Hair follicular keratinocyte (primary cell): ENCODE data around the gene NPLOC4. TPM values are rescaled to one million over a fixed set of nuclear protein-coding genes. Genes with fewer than 3 reads are reported as not detected.

Source experiments
- total RNA-seq: library from RNA; depleted of rRNA; stranded (reverse); fragments of >200 nt; gene quantifications from 2 replicates; pipeline ENCODE4 v1.2.3, GENCODE V29; 2015

The NPLOC4 gene
- 44.7 and 53.7 TPM in 2 replicates for total RNA-seq

DNA sequence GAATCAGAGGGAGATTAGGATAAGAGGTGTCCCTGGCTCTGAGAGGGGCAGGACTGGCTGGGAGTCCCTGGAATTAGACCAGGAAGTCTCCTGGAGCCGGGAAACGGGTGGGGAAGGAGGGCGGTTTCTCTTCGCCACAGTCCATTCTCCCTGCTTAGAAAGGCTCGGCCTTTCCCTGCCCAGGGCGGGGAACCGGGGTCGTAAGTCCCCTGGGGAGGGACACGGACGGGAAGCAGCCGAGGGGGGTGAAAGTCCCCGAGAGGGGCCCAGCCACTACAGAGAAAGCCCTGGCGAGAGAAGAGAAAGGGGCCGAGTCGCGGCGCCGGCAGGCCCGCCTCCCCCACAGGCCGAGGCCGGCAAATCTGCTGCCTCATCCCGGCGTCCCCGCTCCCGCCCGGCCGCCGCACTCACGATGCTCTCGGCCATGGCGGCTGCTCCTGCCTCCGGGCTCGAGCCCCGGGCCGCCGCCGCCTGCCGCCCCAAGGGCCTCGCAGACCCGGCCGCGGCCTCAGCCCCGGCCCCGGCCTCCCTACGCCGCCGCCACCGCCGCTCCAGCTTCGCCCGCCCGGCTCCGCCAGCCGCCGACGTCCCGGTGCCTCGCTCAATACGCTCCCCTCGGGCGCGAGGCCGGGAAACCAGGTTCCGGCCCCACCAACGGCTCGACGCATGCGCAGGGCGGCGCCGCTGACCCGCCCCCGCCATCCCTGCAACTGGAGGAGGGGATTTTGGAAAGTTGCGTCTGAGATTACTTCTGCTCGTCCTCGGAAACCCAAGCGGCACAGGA, at the start of gene NPLOC4, which contains the start of gene TSPAN10:
Gene NPLOC4 (minus strand): TSS at position 608 of the 784 bp plus-strand sequence. CDS start 182 bp downstream, at position 426.
Gene TSPAN10 (plus strand): TSS at position 692 of the 784 bp plus-strand sequence. CDS start 5,217 bp downstream, outside the sequence.

GRCh38 chr17:81683584-81684441, 46.9 kb upstream of the NPLOC4 start, which contains the start of the genes ARL16 and HGS:
Gene ARL16, minus strand, starts transcription at chr17:81683797. Its CDS starts 44 bp downstream, at chr17:81683753.
Gene HGS, plus strand, starts transcription at chr17:81684011. Its CDS starts 56 bp downstream, at chr17:81684067.

GRCh38 chr17:81666342-81667191, 29.7 kb upstream of the NPLOC4 start, which contains the start of the genes CCDC137 and OXLD1:
Gene CCDC137, plus strand, starts transcription at chr17:81666737. Its CDS starts 30 bp downstream, at chr17:81666767.
Gene OXLD1, minus strand, starts transcription at chr17:81666605. Its CDS starts 28 bp downstream, at chr17:81666577.

GRCh38 chr17:81656118-81656743, 19.3 kb upstream of the NPLOC4 start, which contains the start of gene PDE6G:
Gene PDE6G, minus strand, starts transcription at chr17:81656542. Its CDS starts 3,237 bp downstream, at chr17:81653305.

DNA sequence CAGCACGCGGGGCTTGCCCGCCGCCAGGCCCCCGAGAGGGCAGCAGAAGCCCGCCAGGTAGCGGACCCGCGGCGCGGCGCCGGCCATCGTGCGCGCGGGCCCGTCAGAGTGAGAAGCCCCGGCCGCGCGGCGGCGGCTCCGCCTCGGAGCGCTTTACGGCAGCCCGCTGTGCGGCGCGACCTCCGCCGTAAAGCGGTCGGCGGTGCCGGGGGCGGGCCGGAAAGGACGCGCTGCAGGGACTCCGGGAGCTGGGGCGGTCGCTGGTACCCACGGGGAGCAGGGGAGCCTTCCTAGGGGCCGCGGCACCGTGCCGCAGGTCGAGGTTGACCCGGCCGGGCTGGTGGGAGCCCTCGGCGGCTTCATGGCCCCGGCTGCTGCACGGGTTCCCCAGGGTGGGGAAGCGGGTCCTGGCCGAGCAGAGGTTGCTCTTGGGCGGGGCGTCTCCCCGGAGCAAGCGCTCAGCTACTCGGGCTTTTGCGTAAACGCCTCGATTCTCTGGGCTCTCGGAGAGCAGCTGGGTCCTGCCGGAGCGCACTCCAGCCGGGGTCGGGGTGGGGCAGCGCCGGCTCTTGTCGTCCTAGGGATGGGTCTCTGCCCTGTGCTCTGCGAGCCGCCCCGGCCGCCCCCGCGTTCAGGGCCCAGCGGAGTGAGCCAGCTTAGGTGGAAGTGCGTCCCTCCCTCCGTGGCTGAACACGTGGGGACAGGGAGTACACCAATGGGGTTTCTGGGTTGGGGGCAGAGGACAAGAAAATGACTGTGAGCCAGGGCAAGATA, 84.5 kb downstream of the NPLOC4 start, which contains the start of gene FAAP100:
Gene FAAP100 (minus strand): TSS at position 110 of the 774 bp plus-strand sequence. CDS start 23 bp downstream, at position 87.

DNA sequence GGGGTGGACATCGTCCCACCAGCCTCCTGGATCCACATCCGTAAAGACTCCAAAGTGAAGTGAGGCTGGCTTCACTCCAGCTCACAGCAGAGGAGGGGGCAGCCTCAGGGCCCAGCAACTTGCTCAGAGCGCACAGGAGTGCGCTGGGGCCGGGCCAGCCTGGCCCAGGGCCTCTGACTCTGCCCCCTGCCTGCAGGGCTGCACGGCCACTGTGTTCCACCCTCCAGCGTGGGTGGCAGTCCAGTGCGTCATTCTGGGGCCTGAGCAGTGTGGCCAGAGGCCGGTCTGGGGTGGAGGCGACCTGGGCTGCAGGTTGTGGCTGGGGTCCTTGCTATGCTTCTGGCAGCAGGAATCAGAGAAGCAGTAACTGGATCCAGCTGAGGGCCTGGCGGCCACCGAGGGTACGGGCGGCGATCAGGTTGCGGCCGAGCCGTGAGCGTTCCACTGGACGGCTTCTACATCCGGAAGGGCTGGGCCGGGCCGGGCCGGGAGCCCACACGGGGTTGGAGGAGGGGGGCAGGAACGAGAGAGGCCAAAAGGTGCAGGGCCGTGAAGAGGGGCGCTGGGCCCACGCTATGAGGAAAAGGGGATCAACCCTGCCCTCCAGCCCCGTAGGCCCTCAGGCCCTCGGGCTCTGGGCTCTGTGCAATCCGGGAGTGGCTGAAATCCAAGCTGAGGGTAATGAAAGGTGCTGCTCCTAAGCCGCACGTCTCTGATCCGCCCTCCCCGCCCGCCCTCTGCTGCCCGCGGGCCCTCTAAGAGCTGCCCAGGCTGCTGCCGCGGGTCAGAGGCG, 109.1 kb downstream of the NPLOC4 start, which contains the start of gene FSCN2:
Gene FSCN2 (plus strand): TSS at position 787 of the 793 bp plus-strand sequence. CDS start 155 bp downstream, outside the sequence.

DNA sequence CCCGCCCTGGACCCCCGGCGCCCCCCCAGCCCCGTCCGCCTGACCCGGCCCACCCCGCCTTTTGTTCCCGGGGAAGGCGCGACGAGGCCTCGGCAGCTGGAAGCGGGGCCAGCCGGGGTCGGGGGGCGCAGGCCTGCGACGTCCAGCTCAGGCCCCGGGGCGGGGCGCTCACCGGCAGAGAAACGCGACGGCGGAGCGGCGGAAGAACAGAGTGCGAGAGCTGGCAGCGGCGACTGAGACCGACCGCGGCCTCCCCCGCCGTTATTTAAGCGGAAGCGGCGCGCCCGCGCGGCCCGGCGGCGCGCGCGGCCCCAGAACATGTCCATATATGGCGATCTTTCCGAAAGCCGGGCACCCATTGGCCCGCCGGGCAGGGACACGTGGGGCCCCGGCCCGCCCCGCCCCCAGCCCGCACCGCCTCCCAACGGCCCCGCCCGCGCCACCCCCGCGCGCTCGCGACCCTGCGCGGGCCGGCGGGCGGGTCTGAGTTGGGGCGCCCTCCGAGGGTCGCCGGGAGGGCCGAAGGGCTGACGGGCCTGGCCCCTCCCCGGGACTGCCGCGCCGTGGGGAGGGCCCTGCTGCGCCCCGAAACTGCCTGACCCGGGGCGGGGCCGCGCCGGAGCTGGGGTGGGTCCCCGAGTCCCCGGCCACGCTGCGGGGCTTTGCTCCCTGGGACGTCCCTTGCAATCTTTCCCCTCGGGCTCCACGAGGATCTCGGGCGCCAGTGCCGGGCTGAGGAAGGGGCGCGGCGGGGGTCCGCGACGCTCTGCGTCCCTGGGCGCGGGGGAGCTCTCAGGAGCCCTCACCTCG, 124.1 kb downstream of the NPLOC4 start, which contains the start of gene ACTG1:
Gene ACTG1 (minus strand): TSS at position 238 of the 810 bp plus-strand sequence. CDS start 445 bp downstream, outside the sequence.

Other genes starting within 250 kb of the NPLOC4 start
- gene BAHCC1, start 241.7 kb downstream of the NPLOC4 start, total RNA-seq: 1.8 and 4.0 TPM in 2 replicates
- 5,856 and 6,691 TPM in 2 replicates for gene ACTG1, start 124.3 kb downstream of the NPLOC4 start, total RNA-seq
- not detected in 2 replicates for gene FSCN2, start 108.7 kb downstream of the NPLOC4 start, total RNA-seq
- 30.0 and 30.6 TPM in 2 replicates for gene FAAP100, start 84.8 kb downstream of the NPLOC4 start, total RNA-seq
- 0.49 TPM in 1 of 2 replicates, not detected in the other for gene TSPAN10, start 84 bp upstream of the NPLOC4 start, total RNA-seq
- gene PDE6G, start 19.4 kb upstream of the NPLOC4 start, total RNA-seq: not detected in 2 replicates
- 30.6 and 34.2 TPM in 2 replicates for gene OXLD1, start 29.5 kb upstream of the NPLOC4 start, total RNA-seq
- gene CCDC137, start 29.6 kb upstream of the NPLOC4 start, total RNA-seq: 11.0 and 18.8 TPM in 2 replicates
- gene ARL16, start 46.7 kb upstream of the NPLOC4 start, total RNA-seq: 23.4 and 29.4 TPM in 2 replicates
- 85.4 and 99.3 TPM in 2 replicates for gene HGS, start 46.9 kb upstream of the NPLOC4 start, total RNA-seq
- gene MRPL12, start 66.3 kb upstream of the NPLOC4 start, total RNA-seq: 82.5 and 175 TPM in 2 replicates
- gene SLC25A10, start 75.2 kb upstream of the NPLOC4 start, total RNA-seq: 13.2 and 39.5 TPM in 2 replicates
- not detected in 2 replicates for gene GCGR, start 167.0 kb upstream of the NPLOC4 start, total RNA-seq
- 54.0 and 72.8 TPM in 2 replicates for gene MCRIP1, start 196.2 kb upstream of the NPLOC4 start, total RNA-seq
- gene PPP1R27, start 197.9 kb upstream of the NPLOC4 start, total RNA-seq: not detected in 2 replicates
- gene P4HB, start 223.4 kb upstream of the NPLOC4 start, total RNA-seq: 1,696 and 1,977 TPM in 2 replicates
- 274 and 312 TPM in 2 replicates for gene ARHGDIA, start 234.2 kb upstream of the NPLOC4 start, total RNA-seq